ENCODE data around the gene ZSWIM5. TPM values are rescaled to one million over a fixed set of nuclear protein-coding genes. Genes with fewer than 3 reads are reported as not detected.
"Not testable (repeated sequence)": the region's sequence is repeated elsewhere in the genome, so short reads cannot be mapped to it uniquely, and the experiment has no call there.

ZSWIM5 gene
- polyA plus RNA-seq, 10 donors: 0.50 to 0.82 (median 0.59) TPM

GRCh38 chr1:45095450-45095849 is 111.0 kb downstream of the ZSWIM5 start:
- DNase-seq: no peak

DNA sequence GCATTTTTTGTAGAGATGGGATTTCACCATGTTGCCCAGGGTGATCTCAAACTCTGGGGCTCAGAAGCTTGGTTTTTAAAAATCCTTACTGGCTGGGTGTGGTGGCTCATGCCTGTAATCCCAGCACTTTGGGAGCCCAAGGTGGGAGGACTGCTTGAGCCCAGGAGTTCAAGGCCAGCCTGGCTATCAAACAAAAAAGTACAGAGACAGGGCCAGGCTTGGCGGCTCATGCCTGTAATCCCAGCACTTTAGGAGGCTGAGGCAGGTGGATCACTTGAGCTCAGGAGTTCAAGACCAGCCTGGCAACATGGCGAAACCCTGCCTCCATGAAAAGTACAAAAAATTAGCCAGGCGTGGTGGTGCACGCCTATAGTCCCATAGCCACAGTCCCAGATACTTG is 112.0 kb downstream of the ZSWIM5 start:
- not testable (repeated sequence) for DNase-seq

- DNase-seq: no peak
Observed at GRCh38 chr1:45093334-45093733, 113.1 kb downstream of the ZSWIM5 start.

DNA sequence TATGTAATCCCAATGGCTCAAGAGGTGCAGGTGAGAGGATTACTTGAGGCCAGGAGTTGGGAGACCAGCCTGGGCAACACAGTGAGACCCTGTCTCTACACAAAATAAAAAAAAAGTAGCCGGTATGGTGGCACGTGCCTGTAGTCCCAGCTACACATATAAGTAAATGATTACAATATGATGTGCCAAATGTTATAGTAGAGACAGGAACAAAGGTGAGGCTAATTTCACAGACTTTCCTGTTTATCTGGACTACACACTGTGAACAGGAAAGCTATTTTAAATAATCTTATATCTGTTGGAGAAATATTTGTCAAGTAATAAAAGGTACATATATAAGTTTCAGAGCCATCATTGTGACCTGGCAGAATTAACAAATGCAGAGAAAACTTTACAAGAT is 116.7 kb downstream of the ZSWIM5 start:
- no peak for DNase-seq

- DNase-seq: no peak
Observed at GRCh38 chr1:45084562-45084961, 121.8 kb downstream of the ZSWIM5 start.

GRCh38 chr1:45079533-45079932 is 126.9 kb downstream of the ZSWIM5 start:
- no peak for DNase-seq

GRCh38 chr1:45076959-45077358 is 129.4 kb downstream of the ZSWIM5 start:
- DNase-seq: not testable (repeated sequence)

GRCh38 chr1:45071567-45071966 is 134.8 kb downstream of the ZSWIM5 start:
- no peak for DNase-seq

DNA sequence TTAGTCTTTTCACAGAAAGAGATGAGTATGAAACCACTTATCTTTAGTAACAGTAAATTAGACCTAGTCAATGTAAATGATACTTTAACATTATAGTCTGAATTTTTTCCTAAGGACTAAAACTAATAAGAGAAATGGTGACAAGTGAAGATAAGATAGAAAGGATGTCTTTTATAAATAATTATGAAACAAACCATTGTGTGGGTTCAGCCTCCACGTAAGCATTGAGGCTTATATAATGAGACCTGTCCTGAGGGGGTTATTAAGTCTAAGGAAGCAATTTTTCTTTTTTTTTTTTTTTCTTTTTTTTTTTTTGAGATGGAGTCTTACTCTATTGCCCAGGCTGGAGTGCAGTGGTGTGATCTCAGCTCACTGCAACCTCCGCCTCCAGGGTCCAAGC is 138.6 kb downstream of the ZSWIM5 start:
- no peak for DNase-seq

DNA sequence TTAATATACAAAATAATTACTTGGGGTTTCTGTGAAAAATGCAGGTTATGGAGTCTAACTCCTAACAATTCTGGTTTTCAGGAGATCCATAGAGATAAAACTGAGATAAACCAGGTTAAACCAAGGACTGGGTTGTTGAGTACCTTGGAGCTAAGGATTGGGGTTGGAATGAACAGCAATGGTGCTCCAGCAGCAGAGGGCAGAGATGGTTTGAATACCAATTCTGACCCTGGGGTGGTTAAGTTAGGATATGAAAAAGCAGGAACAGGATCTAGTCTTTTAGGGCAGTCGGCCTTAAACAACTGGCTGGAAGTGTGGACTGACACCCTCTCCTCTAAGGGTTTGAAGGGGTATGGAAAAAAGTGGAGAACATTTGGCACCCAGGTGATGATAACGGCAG is 141.3 kb downstream of the ZSWIM5 start:
- DNase-seq: no peak

- DNase-seq: not testable (repeated sequence)
Observed at GRCh38 chr1:45062463-45062862, 143.9 kb downstream of the ZSWIM5 start.

DNA sequence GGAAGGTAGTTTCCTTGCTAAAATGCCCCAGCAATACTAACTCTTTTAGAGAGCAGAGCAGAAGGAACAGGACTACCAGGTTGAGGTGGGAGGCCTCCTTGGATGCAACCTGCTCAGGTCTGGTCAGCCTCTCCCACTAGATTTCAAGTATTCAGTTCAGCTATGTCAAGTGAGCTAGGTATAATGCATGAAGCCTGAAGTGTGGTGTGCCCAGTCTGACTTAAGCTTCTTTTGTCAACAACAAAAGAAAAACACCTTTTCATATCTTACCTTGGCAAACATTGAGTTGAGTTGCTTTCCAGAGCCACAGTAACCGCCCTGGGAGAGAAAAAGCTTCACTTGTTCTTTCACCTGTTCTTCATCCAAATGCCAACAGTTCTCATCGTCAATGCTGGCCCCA is 146.6 kb downstream of the ZSWIM5 start:
- DNase-seq: no peak

DNA sequence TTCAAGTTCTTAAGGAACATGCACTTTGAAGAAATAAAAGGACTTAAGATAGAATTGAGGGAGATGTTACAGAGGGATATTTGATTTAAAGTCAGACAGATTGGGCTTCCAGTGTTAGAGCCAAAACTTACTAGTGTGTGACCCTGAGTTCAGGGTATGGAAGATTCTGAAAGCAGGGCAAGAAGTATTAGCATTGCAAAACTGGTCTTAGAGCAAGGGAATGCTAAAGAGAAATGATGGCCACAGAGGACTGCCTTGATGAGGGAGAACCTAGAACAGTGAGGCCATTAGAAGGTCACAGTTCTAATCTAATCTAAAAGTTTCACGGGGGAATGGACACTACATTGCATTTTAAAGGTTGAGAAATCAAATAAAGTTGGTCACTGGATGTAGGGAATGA is 148.9 kb downstream of the ZSWIM5 start:
- no peak for DNase-seq

- DNase-seq: no peak
Observed at GRCh38 chr1:45051005-45051772, 155.2 kb downstream of the ZSWIM5 start.

DNA sequence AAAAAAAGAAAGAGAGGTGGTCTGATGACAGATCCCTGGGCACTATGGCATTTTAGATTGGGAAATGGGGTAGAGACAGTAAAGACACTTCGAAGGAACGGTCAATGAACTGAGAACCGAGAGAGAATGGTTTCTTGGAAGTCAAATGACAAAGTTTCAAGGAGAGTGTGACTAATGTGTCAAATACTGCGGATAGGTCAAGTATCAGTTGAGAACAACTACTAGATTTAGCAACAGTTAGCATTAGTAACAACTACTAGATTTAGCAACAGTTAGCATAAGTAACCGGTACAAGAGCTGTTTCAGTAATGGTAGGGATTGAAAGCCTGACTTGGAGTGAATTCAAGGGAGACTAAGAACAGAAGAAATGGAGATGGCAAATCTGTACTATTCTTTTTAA is 159.4 kb downstream of the ZSWIM5 start:
- DNase-seq: no peak

DNA sequence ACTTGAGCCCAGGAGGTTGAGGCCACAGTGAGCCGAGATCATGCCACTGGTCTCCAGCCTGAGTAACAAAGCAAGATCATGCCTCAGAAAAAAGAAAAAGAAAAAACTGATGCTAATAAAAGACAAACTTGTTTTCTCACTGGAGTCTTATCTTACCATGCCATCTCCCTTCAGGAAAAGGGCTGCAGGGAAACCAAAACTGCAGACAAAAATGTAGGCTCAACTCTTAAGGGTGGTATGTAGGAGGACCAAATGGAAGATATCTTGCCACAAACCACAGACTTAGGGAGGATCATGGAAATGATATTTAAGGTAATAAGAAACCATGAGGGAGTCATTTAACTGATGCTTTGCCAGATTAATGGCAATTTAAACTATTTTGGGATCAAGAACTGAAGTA is 161.5 kb downstream of the ZSWIM5 start:
- no peak for DNase-seq

DNA sequence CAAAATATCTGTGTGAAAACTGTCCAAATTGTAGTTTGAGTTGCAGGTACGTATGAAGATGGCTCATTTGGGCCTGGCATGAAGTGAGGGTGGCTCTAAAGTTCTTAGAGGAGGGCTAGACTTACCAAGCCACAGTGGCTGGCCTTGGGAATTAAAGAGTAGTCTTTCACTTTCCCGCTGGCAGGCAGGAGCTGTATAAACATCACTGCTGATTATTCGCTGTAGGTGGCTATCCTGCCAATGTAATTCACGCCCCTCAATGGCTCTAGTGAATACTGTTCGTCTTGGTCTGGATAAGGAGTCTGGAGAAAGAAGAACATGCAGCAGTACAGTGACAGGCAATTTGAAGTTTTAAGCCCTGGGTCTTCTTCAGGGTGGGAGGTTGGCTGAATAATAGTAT is 163.3 kb downstream of the ZSWIM5 start:
- no peak for DNase-seq

DNA sequence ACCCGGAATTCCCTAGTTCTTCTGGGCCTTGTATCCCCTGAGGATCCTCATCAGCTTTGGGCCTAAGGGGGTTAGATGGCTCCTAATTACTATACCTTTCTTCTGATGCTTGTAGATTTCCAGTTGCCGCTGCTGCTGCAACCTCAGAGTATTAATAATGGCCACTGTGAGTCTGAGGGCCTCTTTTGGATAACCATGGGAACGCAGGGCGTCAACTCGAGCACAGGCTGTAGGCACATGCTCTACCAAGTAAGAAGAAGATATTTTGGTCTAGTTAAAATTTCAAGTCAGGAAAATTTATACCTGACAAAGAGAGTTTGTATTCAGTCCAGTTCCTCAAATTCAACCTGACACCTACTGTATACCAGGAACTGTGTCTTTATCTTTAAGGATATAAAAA is 166.1 kb downstream of the ZSWIM5 start:
- no peak for DNase-seq

- no peak for DNase-seq
Observed at GRCh38 chr1:45038661-45039364, 167.6 kb downstream of the ZSWIM5 start.

GRCh38 chr1:45038240-45038639 is 168.2 kb downstream of the ZSWIM5 start:
- no peak for DNase-seq

- no peak for DNase-seq
Observed at GRCh38 chr1:45037456-45037855, 168.9 kb downstream of the ZSWIM5 start.

GRCh38 chr1:45035631-45036301 is 170.6 kb downstream of the ZSWIM5 start:
- DNase-seq: no peak

DNA sequence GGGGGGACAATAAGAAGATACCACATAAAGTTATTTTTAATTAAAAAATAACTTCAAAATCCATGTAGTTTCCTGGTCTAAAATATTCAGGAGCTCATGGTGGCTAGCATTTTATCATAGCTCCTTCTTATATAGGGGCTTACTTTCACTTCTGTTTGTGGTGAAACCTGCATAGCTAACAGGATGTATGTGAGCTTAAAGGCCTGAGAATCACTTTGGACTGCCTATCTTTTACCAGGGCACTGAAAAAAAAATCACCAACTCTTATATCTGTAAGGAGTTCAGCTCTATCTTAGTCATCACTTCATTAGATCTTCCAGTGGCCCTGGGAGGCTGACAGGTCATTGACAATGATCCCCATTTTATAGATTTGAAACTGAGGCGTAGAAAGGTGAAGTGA is 173.0 kb downstream of the ZSWIM5 start:
- DNase-seq: no peak
